GM12878 (cell line): Measurements from ENCODE around the gene MEGF11.

Source experiments
- EP300 ChIP-seq, 2 experiments: fragments of 150-350 bp in 1 of 2; IDR thresholded peaks; 2 replicates each; pipeline ENCODE4 v1.6.1; 2011 to 2012; ENCODE audit warnings: low read depth in 2 of 2, low read length in 2 of 2, borderline replicate concordance in 1 of 2, improper control_type of control experiment in 1 of 2, inconsistent platforms in 1 of 2; ENCODE audit not compliant: control insufficient read depth in 1 of 2
- EZH2 ChIP-seq: IDR thresholded peaks from 2 replicates; pipeline ENCODE4 v1.6.1; 2012; ENCODE audit warnings: low read depth, mild to moderate bottlenecking, control low read depth, inconsistent platforms, low read length, borderline replicate concordance; ENCODE audit not compliant: control insufficient read depth
- SIN3A ChIP-seq: IDR thresholded peaks from 2 replicates; pipeline ENCODE4 v1.6.1; 2012; ENCODE audit warnings: low read depth, low read length, improper control_type of control experiment
- YY1 ChIP-seq: IDR thresholded peaks from 2 replicates; pipeline ENCODE4 v1.6.1; 2011; ENCODE audit warnings: low read depth, mild to moderate bottlenecking, low read length
- TF ChIP-seq, protein P1 (sequence below), 3 experiments: IDR thresholded peaks in 2 of 3; conservative IDR thresholded peaks in 1 of 3; 2 replicates each; pipeline ENCODE4 v1.5.1; 2011; ENCODE audit warnings: low read depth in 3 of 3, low read length in 3 of 3, mild to moderate bottlenecking in 3 of 3, control low read depth in 2 of 3, moderate library complexity in 2 of 3, inconsistent platforms in 1 of 3, mixed read lengths in 1 of 3; ENCODE audit not compliant: control insufficient read depth in 2 of 3, insufficient read depth in 1 of 3; ENCODE audit errors: extremely low read depth in 1 of 3

DNA sequence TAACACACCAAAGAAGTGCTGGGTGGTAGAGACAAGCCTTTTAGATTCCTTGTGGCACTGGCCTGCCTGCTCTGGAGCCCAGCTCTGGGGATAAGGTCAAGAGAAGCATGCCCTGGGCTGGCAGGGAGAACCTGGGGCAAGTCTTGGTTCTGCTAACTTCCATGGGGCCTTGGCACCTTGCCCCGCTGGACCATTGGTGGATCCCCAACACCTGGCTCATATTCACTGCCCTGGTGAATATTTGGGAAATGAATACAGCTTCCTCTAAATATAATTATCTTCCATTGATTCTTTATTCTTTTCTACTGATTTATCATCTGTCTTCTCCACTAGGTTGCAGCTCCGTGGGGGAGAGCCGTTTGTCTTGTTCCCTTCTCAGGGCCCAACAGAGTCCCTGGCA, 294.7 kb downstream of the MEGF11 start:
- no peak for TF ChIP-seq EZH2
- TF ChIP-seq YY1, result no peak
- TF ChIP-seq, protein P1, sequence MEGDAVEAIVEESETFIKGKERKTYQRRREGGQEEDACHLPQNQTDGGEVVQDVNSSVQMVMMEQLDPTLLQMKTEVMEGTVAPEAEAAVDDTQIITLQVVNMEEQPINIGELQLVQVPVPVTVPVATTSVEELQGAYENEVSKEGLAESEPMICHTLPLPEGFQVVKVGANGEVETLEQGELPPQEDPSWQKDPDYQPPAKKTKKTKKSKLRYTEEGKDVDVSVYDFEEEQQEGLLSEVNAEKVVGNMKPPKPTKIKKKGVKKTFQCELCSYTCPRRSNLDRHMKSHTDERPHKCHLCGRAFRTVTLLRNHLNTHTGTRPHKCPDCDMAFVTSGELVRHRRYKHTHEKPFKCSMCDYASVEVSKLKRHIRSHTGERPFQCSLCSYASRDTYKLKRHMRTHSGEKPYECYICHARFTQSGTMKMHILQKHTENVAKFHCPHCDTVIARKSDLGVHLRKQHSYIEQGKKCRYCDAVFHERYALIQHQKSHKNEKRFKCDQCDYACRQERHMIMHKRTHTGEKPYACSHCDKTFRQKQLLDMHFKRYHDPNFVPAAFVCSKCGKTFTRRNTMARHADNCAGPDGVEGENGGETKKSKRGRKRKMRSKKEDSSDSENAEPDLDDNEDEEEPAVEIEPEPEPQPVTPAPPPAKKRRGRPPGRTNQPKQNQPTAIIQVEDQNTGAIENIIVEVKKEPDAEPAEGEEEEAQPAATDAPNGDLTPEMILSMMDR (IDR thresholded peaks at IDR 0.05 in 2 of 3, conservative IDR thresholded peaks at IDR 0.05 in 1 of 3; ENCODE audit: control insufficient read depth in 2 of 3, extremely low read depth in 1 of 3, insufficient read depth in 1 of 3, low read depth in 3 of 3, low read length in 3 of 3), result no peak
- no peak for TF ChIP-seq EP300 (IDR thresholded peaks at IDR 0.05; ENCODE audit: borderline replicate concordance in 1 of 2, control insufficient read depth in 1 of 2, low read depth in 2 of 2, low read length in 2 of 2)
- no peak for TF ChIP-seq SIN3A
